Measurements from ENCODE around the gene BCDIN3D. TPM values are rescaled to one million over a fixed set of nuclear protein-coding genes. Genes with fewer than 3 reads are reported as not detected.

BCDIN3D gene
- total and polyA plus RNA-seq, 10 of the 15 experiments (the other 5 are each of a cell fraction or from before 2014, with no cell fraction given), result 3.7 to 7.2 (median 6.4) TPM

- in situ Hi-C loops (cut with MboI) (no loop called here), intact Hi-C loops (cut with micrococcal nuclease; ENCODE audit: unreplicated experiment) (no loop called here)
- ChIA-PET CTCF (interaction anchor here (1.9 to 2.7 kb wide), 2 partner anchors 41 to 42 kb away, joined by 4 to 8 read pairs; no protein-coding TSS in a partner anchor), RAD21 (ENCODE audit: unreplicated experiment) (no interaction called here), POLR2A (interaction anchor here (0.9 kb wide), 1 partner anchor 14 kb away, joined by 3 read pairs; no protein-coding TSS in a partner anchor), SMC1A (ENCODE audit: uncharacterized antibody, unreplicated experiment) (interaction anchor here (1.1 to 1.4 kb wide), 2 partner anchors 23 to 41 kb away, joined by 3 to 5 read pairs; no protein-coding TSS in a partner anchor)
- Histone ChIP-seq H3K27me3 (replicated peaks in 1 of 2; ENCODE audit: control insufficient read depth in 2 of 2, insufficient read depth in 2 of 2, low read length in 1 of 2) (no peaks in the 10 kb centered on the region), H3K9ac (ENCODE audit: control insufficient read depth, insufficient read depth, low read length) (no peak overlapping the region), H3K79me2 (ENCODE audit: control insufficient read depth, insufficient read depth, low read length) (no peaks in the 10 kb centered on the region), H4K20me1 (ENCODE audit: control insufficient read depth, insufficient read depth) (no peaks in the 10 kb centered on the region), H2AFZ (ENCODE audit: control insufficient read depth, low read depth, low read length) (no peak overlapping the region), H3K27ac (ENCODE audit: control insufficient read depth, insufficient read depth) (no peak overlapping the region), H3K9me3 (replicated peaks; ENCODE audit: control insufficient read depth, insufficient read depth, low read length) (no peaks in the 10 kb centered on the region), H3K4me2 (ENCODE audit: control insufficient read depth, insufficient read depth) (no peak overlapping the region), H3K4me3 (no peak overlapping the region), H3K4me1 (ENCODE audit: control insufficient read depth, insufficient read depth, low read length) (no peaks in the 10 kb centered on the region), H3K36me3 (ENCODE audit: control insufficient read depth in 2 of 2, insufficient read depth in 2 of 2, low read length in 1 of 2) (peaks cover 3 to 16% of the 10 kb centered on the region in 2 experiments)
- BruUV-seq (replicated peaks), result no TSS peak
- WGBS (ENCODE audit: insufficient coverage, insufficient replicate concordance, low lambda C conversion rate, missing lambda C conversion rate), result 93% methylated on average over 7 of the region's 7 CpGs
- ATAC-seq (no peak), DNase-seq (ENCODE audit: low read depth, low spot score) (no peak), FAIRE-seq (no peak)
- TF ChIP-seq HDGF (IDR thresholded peaks at IDR 0.05) (no peak), NRF1 (conservative IDR thresholded peaks at IDR 0.05; ENCODE audit: low read depth, low read length) (no peak), BMI1 (IDR thresholded peaks at IDR 0.05; ENCODE audit: borderline replicate concordance) (no peak), POLR2A (IDR thresholded peaks at IDR 0.05; ENCODE audit: low read depth, low read length) (no peak), ZBED1 (IDR thresholded peaks at IDR 0.05; ENCODE audit: borderline replicate concordance) (no peak), PBX3 (IDR thresholded peaks at IDR 0.05; ENCODE audit: insufficient replicate concordance, low read depth, low read length) (no peak), HDAC2 (IDR thresholded peaks at IDR 0.05) (no peak), SPI1 (IDR thresholded peaks at IDR 0.05; ENCODE audit: borderline replicate concordance, insufficient read depth, low read depth, low read length) (no peak), CEBPB (IDR thresholded peaks at IDR 0.05; ENCODE audit: borderline replicate concordance in 1 of 2, low read depth in 2 of 2, low read length in 2 of 2) (no peak), NFXL1 (IDR thresholded peaks at IDR 0.05; ENCODE audit: borderline replicate concordance) (no peak), ZNF274 (IDR thresholded peaks at IDR 0.05; ENCODE audit: insufficient read depth, insufficient read length) (no peak), SRF (IDR thresholded peaks at IDR 0.05; ENCODE audit: low read depth in 2 of 2, low read length in 2 of 2) (no peak), CHD1 (IDR thresholded peaks at IDR 0.05; ENCODE audit: low read depth, low read length) (no peak), SREBF2 (IDR thresholded peaks at IDR 0.05; ENCODE audit: low read length) (no peak), IKZF2 (IDR thresholded peaks at IDR 0.05) (no peak), POLR2AphosphoS2 (IDR thresholded peaks at IDR 0.05; ENCODE audit: low read depth, low read length) (no peak)
These were observed 44.7 kb downstream of the BCDIN3D start for GRCh38 chr12:49798248-49798647.
